ENCODE measurements around the gene AQP12A.

DNA sequence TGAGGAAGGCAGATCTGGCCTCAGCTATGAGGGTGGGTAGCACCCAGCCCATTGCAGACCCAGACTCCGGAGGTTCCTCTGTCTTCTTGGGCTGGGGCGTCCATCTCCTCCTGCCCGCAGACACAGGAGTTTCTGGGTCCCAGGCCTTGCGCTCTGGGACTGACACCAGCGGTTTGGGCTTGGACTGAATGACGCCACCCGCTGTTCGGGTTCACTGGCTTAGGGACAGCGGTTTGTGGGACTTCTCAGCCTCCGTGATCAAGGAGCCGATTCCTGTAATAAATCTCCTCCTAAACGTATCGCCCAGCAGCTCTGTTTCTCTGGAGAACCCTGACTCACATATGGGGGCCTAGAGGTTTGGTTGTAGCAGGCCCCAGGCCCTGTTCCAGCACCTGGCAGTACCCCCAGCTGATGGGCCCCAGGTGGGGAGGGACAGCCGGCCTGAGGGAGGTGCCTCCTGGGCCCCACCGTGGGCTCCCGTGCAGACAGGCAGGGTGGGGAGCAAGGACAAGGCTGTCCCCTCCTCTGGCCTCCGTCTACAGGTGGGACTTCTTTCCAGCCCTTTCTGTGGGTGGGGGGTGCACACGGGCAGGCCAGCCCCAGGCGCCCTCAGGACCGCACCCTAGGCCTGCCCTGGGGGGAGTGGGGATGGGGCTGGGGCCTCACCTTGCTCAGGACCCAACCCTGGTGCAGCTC is 4.5 kb upstream of the AQP12A start:
- no peak for TF ChIP-seq CTCF (IDR thresholded peaks at IDR 0.05)
- TF ChIP-seq POLR2A (IDR thresholded peaks at IDR 0.05): no peak

Measured in thyroid gland (tissue), 4 donors.